Activated CD8-positive, alpha-beta memory T cell treated with anti-CD3 and anti-CD28 coated beads for 48 hours (primary cell): ENCODE data around the gene MBNL1.
"Not testable (repeated sequence)": the region's sequence is repeated elsewhere in the genome, so short reads cannot be mapped to it uniquely, and the experiment has no call there.

ENCODE experiments used
- DNase-seq, 3 experiments: peaks; one replicate each; pipeline ENCODE4 v3.0.0-alpha.2; 2020; ENCODE audit warnings: low read depth in 2 of 3, low spot score in 2 of 3

MBNL1 gene

GRCh38 chr3:152317956-152318355, 49.2 kb downstream of the MBNL1 start:
- DNase-seq: no peak

GRCh38 chr3:152318512-152318911, 49.8 kb downstream of the MBNL1 start:
- DNase-seq: no peak

- DNase-seq: no peak
Observed at GRCh38 chr3:152319256-152319655, 50.5 kb downstream of the MBNL1 start.

GRCh38 chr3:152319831-152320617, 51.3 kb downstream of the MBNL1 start:
- no peak for DNase-seq

- DNase-seq: no peak
Observed at GRCh38 chr3:152321200-152321954, 52.6 kb downstream of the MBNL1 start.

- DNase-seq: no peak
Observed at GRCh38 chr3:152321955-152322377, 53.2 kb downstream of the MBNL1 start.

- DNase-seq: no peak
Observed at GRCh38 chr3:152322756-152323155, 54.0 kb downstream of the MBNL1 start.

GRCh38 chr3:152323834-152324233, 55.1 kb downstream of the MBNL1 start:
- DNase-seq: no peak

- no peak for DNase-seq
Observed at GRCh38 chr3:152325136-152325535, 56.4 kb downstream of the MBNL1 start.

- DNase-seq: no peak
Observed at GRCh38 chr3:152327203-152327602, 58.5 kb downstream of the MBNL1 start.

- no peak for DNase-seq
Observed at GRCh38 chr3:152328841-152329240, 60.1 kb downstream of the MBNL1 start.

GRCh38 chr3:152330559-152330958, 61.8 kb downstream of the MBNL1 start:
- DNase-seq: no peak

- no peak for DNase-seq
Observed at GRCh38 chr3:152331018-152331541, 62.4 kb downstream of the MBNL1 start.

- no peak for DNase-seq
Observed at GRCh38 chr3:152331998-152332397, 63.3 kb downstream of the MBNL1 start.

GRCh38 chr3:152333928-152334327, 65.2 kb downstream of the MBNL1 start:
- DNase-seq: no peak

GRCh38 chr3:152334761-152335160, 66.0 kb downstream of the MBNL1 start:
- no peak for DNase-seq

GRCh38 chr3:152335273-152335672, 66.5 kb downstream of the MBNL1 start:
- DNase-seq: no peak

GRCh38 chr3:152337337-152337736, 68.6 kb downstream of the MBNL1 start:
- not testable (repeated sequence) for DNase-seq

- DNase-seq: no peak
Observed at GRCh38 chr3:152338159-152338720, 69.5 kb downstream of the MBNL1 start.

GRCh38 chr3:152339881-152340505, 71.3 kb downstream of the MBNL1 start:
- DNase-seq: no peak

GRCh38 chr3:152345233-152345632, 76.5 kb downstream of the MBNL1 start:
- DNase-seq: no peak
